Endothelial cell of umbilical vein (primary cell): ENCODE results near the gene UBR3. TPM values are rescaled to one million over a fixed set of nuclear protein-coding genes. Genes with fewer than 3 reads are reported as not detected.

Experiments
- BruUV-seq: library from RNA; stranded (reverse); fragments of 400-500 nt; replicated peaks from 2 replicates; lab custom pipeline; 2021; lab: Mats Ljungman, UMichigan
- CTCF ChIA-PET: fragments of 300-600, 350-600 bp; sonication (Branson Sonifier 250); formaldehyde crosslinking; loops from one replicate; lab custom pipeline; 2021; ENCODE audit warnings: antibody characterized with exemption, inconsistent platforms; lab: Charles Lee
- POLR2A ChIA-PET: fragments of 300-600, 350-600 bp; sonication (Branson Sonifier 250); formaldehyde crosslinking; loops from one replicate; lab custom pipeline; 2021; ENCODE audit warnings: antibody characterized with exemption, inconsistent platforms; lab: Charles Lee
- DNase-seq: peaks from one replicate; pipeline ENCODE4 v3.0.0-alpha.2; 2011; ENCODE audit warnings: low read depth, low spot score
- FAIRE-seq: peaks from 2 replicates; lab custom pipeline; 2011; peaks lifted over from hg19 to GRCh38; lab: Jason Lieb, UNC
- H2AFZ ChIP-seq: 2 replicates; pipeline ENCODE4 v1.6.0; 2012; ENCODE audit warnings: low read depth, low read length, control low read depth, inconsistent platforms
- H3K27ac ChIP-seq: 2 replicates; pipeline ENCODE4 v1.5.1; 2011; ENCODE audit warnings: low read depth, mild to moderate bottlenecking, control low read depth, low read length, moderate library complexity; ENCODE audit not compliant: insufficient read depth
- H3K27me3 ChIP-seq, 2 experiments: 2 replicates each; pipeline versions ENCODE4 v1.6.0 to v1.6.1; 2011; ENCODE audit warnings: low read length in 2 of 2, mixed read lengths in 1 of 2; ENCODE audit not compliant: control insufficient read depth in 2 of 2, insufficient read depth in 2 of 2
- H3K36me3 ChIP-seq, 2 experiments: 2 replicates in 1 of 2; 3 replicates in 1 of 2; pipeline ENCODE4 v1.5.1; 2011; ENCODE audit warnings: low read length in 2 of 2, mild to moderate bottlenecking in 1 of 2, moderate library complexity in 1 of 2; ENCODE audit not compliant: control insufficient read depth in 2 of 2, insufficient read depth in 2 of 2; ENCODE audit errors: extremely low read depth in 1 of 2
- H3K4me1 ChIP-seq: 3 replicates; pipeline ENCODE4 v1.5.1; 2011; ENCODE audit warnings: mild to moderate bottlenecking, low read length; ENCODE audit not compliant: control insufficient read depth, insufficient read depth; ENCODE audit errors: extremely low read depth
- H3K4me2 ChIP-seq: 2 replicates; pipeline ENCODE4 v1.6.1; 2011; ENCODE audit warnings: low read length, control low read depth, mixed read lengths; ENCODE audit not compliant: insufficient read depth
- H3K4me3 ChIP-seq, 3 experiments: fragments of 200-600 bp in 1 of 3; sonication (generic), shearing (Covaris generic) in 1 of 3; replicated peaks in 1 of 3; 2 replicates each; pipeline ENCODE4 v1.5.1; 2011 to 2016; ENCODE audit warnings: control low read depth in 3 of 3, low read length in 3 of 3, mild to moderate bottlenecking in 2 of 3, inconsistent platforms in 1 of 3, low read depth in 1 of 3, moderate library complexity in 1 of 3; ENCODE audit not compliant: insufficient read depth in 1 of 3
- H3K79me2 ChIP-seq: 2 replicates; pipeline ENCODE4 v1.6.0; 2012; ENCODE audit warnings: low read length, inconsistent platforms; ENCODE audit not compliant: control insufficient read depth, insufficient read depth
- H3K9ac ChIP-seq: replicated peaks from 2 replicates; pipeline ENCODE3; 2011; ENCODE audit warnings: low read length, control low read depth; ENCODE audit not compliant: insufficient read depth; ENCODE audit errors: extremely low read depth
- H3K9me1 ChIP-seq: replicated peaks from 3 replicates; pipeline ENCODE4 v1.6.0; 2011; ENCODE audit warnings: mild to moderate bottlenecking, low read length; ENCODE audit not compliant: control insufficient read depth, insufficient read depth; ENCODE audit errors: extremely low read depth
- H3K9me3 ChIP-seq: replicated peaks from 2 replicates; pipeline ENCODE4 v1.5.1; 2012; ENCODE audit warnings: low read length, inconsistent platforms; ENCODE audit not compliant: control insufficient read depth, insufficient read depth
- H4K20me1 ChIP-seq: replicated peaks from 2 replicates; pipeline ENCODE3; 2011; ENCODE audit warnings: mild to moderate bottlenecking, low read length; ENCODE audit not compliant: control insufficient read depth, insufficient read depth; ENCODE audit errors: extremely low read depth
- CTCF ChIP-seq, 2 donors: IDR thresholded peaks; 1 replicate in 1 of 2; 2 replicates in 1 of 2; pipeline ENCODE4 v1.5.1; 2011; ENCODE audit warnings: low read length in 2 of 2, mild to moderate bottlenecking in 2 of 2, moderate library complexity in 2 of 2, control low read depth in 1 of 2, inconsistent platforms in 1 of 2, low read depth in 1 of 2; ENCODE audit not compliant: insufficient read depth in 1 of 2; ENCODE audit errors: extremely low read depth in 1 of 2
- EZH2 ChIP-seq: IDR thresholded peaks from 2 replicates; pipeline ENCODE4 v1.6.1; 2012; ENCODE audit warnings: borderline replicate concordance, low read depth, mild to moderate bottlenecking, moderate library complexity, low read length, inconsistent platforms; ENCODE audit not compliant: severe bottlenecking
- FOS ChIP-seq: IDR thresholded peaks from 2 replicates; pipeline ENCODE4 v1.6.1; 2011; ENCODE audit warnings: mild to moderate bottlenecking, low read length, moderate library complexity, borderline replicate concordance; ENCODE audit not compliant: insufficient read depth
- GATA2 ChIP-seq: IDR thresholded peaks from 2 replicates; pipeline ENCODE4 v1.7.0; 2011; ENCODE audit warnings: low read depth, mild to moderate bottlenecking, moderate library complexity, mixed read lengths, low read length; ENCODE audit not compliant: insufficient read length, insufficient read depth
- JUN ChIP-seq: IDR thresholded peaks from 2 replicates; pipeline ENCODE4 v1.6.1; 2011; ENCODE audit warnings: borderline replicate concordance, low read depth; ENCODE audit not compliant: insufficient read length, insufficient read depth
- MAX ChIP-seq: IDR thresholded peaks from 2 replicates; pipeline ENCODE4 v1.6.1; 2011; ENCODE audit not compliant: insufficient read depth, insufficient read length
- MYC ChIP-seq: IDR thresholded peaks from one replicate; pipeline ENCODE4 v1.6.1; 2011; ENCODE audit warnings: mild to moderate bottlenecking, low read depth, low read length
- POLR2A ChIP-seq: IDR thresholded peaks from 2 replicates; pipeline ENCODE4 v1.6.1; 2012; ENCODE audit warnings: low read depth, mild to moderate bottlenecking, control low read depth, low read length
- POLR2AphosphoS5 ChIP-seq: IDR thresholded peaks from 2 replicates; pipeline ENCODE4 v1.6.1; 2012; ENCODE audit warnings: low read depth, mild to moderate bottlenecking, control low read depth, low read length, moderate library complexity; ENCODE audit not compliant: insufficient read depth
- dilution Hi-C: fragments of 300-500 bp; cut with MboI; formaldehyde crosslinking; loops from one replicate; pipeline ENCODE4 v1.15.0; 2019; ENCODE audit warnings: low sequenced_read_pairs; ENCODE audit not compliant: extremely low pct_ligation_motif_present
- intact Hi-C: fragments of 100-400 bp; cut with micrococcal nuclease; formaldehyde crosslinking; loops from one replicate; pipeline ENCODE4 v1.10.0; 2022
- polyA plus RNA-seq, 4 experiments: library from polyadenylated mRNA; depleted of rRNA in 3 of 4; stranded (reverse) in 3 of 4; unstranded in 1 of 4; fragments of >200 nt; gene quantifications; 2 replicates each; pipeline versions ENCODE4 v1.2.1 to v1.2.3, GENCODE V29; 2011 to 2012; ENCODE audit warnings: missing spikeins in 1 of 4
- total RNA-seq: library from RNA; stranded (reverse); gene quantifications from 2 replicates; pipeline ENCODE4 v1.2.3, GENCODE V29; 2021

The UBR3 gene
- total and polyA plus RNA-seq, 2 donors (not counting 3 experiments of a cell fraction or from before 2014, with no cell fraction given) = 5.3 to 27.5 TPM

GRCh38 chr2:169975221-169975620 lies 148.0 kb downstream of the UBR3 start:
- Histone ChIP-seq H3K27ac (no peak overlapping the region), H3K79me2 (peaks cover 2% of the 10 kb centered on the region), H3K27me3 (no peaks in the 10 kb centered on the region), H3K9me1 (no peaks in the 10 kb centered on the region), H3K4me2 (no peak overlapping the region), H3K4me3 (no peak overlapping the region), H4K20me1 (peaks cover 2% of the 10 kb centered on the region), H3K9ac (no peak overlapping the region), H3K4me1 (no peaks in the 10 kb centered on the region), H3K36me3 (peaks cover 0 to 4% of the 10 kb centered on the region in 2 experiments), H3K9me3 (no peaks in the 10 kb centered on the region), H2AFZ (no peak overlapping the region)
- BruUV-seq = no TSS peak
- DNase-seq (no peak), FAIRE-seq (no peak)
- TF ChIP-seq JUN = no peak
- no peak for TF ChIP-seq EZH2
- no peak for TF ChIP-seq POLR2A
- no peak for TF ChIP-seq GATA2
- no peak for TF ChIP-seq MYC
- TF ChIP-seq POLR2AphosphoS5 = no peak
- TF ChIP-seq MAX = no peak
- no peak for TF ChIP-seq CTCF (IDR thresholded peaks at IDR 0.05; ENCODE audit: extremely low read depth in 1 of 2, insufficient read depth in 1 of 2, low read depth in 1 of 2, low read length in 2 of 2)
- TF ChIP-seq FOS = no peak
- CTCF ChIA-PET = no interaction called here
- dilution Hi-C loops = no loop called here
- intact Hi-C loops = no loop called here
- POLR2A ChIA-PET = no interaction called here
